GM18508 (cell line): ENCODE data around the gene DAGLA.
A peak's percentile ranks its signal among the peaks of the same experiment; 100 is the strongest.

Source experiments
- ATAC-seq: cut with Tn5 transposase; IDR thresholded peaks from one replicate; pipeline ENCODE4 v1.9.1; 2021; ENCODE audit warnings: moderate number of reproducible peaks; ENCODE audit not compliant: insufficient read depth, unreplicated experiment

The DAGLA gene

GRCh38 chr11:61775606-61776554 lies 95.7 kb downstream of the DAGLA start:
- no peak for ATAC-seq

- no peak for ATAC-seq
Observed at GRCh38 chr11:61776561-61777075, 96.4 kb downstream of the DAGLA start.

GRCh38 chr11:61777234-61778090 lies 97.3 kb downstream of the DAGLA start:
- no peak for ATAC-seq

- ATAC-seq, result no peak
Observed at GRCh38 chr11:61778357-61778886, 98.2 kb downstream of the DAGLA start.

GRCh38 chr11:61778920-61779650 lies 98.9 kb downstream of the DAGLA start:
- no peak for ATAC-seq

GRCh38 chr11:61779666-61780525 lies 99.7 kb downstream of the DAGLA start:
- ATAC-seq, result no peak

- no peak for ATAC-seq
Observed at GRCh38 chr11:61780581-61781162, 100.5 kb downstream of the DAGLA start.

- no peak for ATAC-seq
Observed at GRCh38 chr11:61781585-61781984, 101.4 kb downstream of the DAGLA start.

- ATAC-seq, result no peak
Observed at GRCh38 chr11:61782299-61782698, 102.1 kb downstream of the DAGLA start.

- ATAC-seq, result no peak
Observed at GRCh38 chr11:61782841-61783240, 102.7 kb downstream of the DAGLA start.

- ATAC-seq, result no peak
Observed at GRCh38 chr11:61783717-61784505, 103.7 kb downstream of the DAGLA start.

GRCh38 chr11:61784506-61784805 lies 104.3 kb downstream of the DAGLA start:
- ATAC-seq, result no peak

- ATAC-seq, result no peak
Observed at GRCh38 chr11:61785837-61786402, 105.7 kb downstream of the DAGLA start.

GRCh38 chr11:61787928-61788491 lies 107.8 kb downstream of the DAGLA start:
- no peak for ATAC-seq

GRCh38 chr11:61791737-61792309 lies 111.6 kb downstream of the DAGLA start:
- no peak for ATAC-seq

GRCh38 chr11:61792310-61793082 lies 112.3 kb downstream of the DAGLA start, which contains the start of the genes FEN1 and TMEM258:
TSS of gene FEN1 (plus strand) at chr11:61792911. CDS start at chr11:61795362, 2,451 bp downstream.
TSS of gene TMEM258 (minus strand) at chr11:61792599. CDS start at chr11:61792558, 41 bp downstream.
- ATAC-seq, result peak; percentile 44
